ENCODE measurements around the gene FAM124B.

- TF ChIP-seq EZH2 (IDR thresholded peaks at IDR 0.05; ENCODE audit: borderline replicate concordance, insufficient read depth, low read depth, low read length, poor library complexity, severe bottlenecking), result no peak
- TF ChIP-seq, protein P1, sequence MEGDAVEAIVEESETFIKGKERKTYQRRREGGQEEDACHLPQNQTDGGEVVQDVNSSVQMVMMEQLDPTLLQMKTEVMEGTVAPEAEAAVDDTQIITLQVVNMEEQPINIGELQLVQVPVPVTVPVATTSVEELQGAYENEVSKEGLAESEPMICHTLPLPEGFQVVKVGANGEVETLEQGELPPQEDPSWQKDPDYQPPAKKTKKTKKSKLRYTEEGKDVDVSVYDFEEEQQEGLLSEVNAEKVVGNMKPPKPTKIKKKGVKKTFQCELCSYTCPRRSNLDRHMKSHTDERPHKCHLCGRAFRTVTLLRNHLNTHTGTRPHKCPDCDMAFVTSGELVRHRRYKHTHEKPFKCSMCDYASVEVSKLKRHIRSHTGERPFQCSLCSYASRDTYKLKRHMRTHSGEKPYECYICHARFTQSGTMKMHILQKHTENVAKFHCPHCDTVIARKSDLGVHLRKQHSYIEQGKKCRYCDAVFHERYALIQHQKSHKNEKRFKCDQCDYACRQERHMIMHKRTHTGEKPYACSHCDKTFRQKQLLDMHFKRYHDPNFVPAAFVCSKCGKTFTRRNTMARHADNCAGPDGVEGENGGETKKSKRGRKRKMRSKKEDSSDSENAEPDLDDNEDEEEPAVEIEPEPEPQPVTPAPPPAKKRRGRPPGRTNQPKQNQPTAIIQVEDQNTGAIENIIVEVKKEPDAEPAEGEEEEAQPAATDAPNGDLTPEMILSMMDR (IDR thresholded peaks at IDR 0.05), result no peak
Observed at GRCh38 chr2:224378701-224379097, 23.2 kb downstream of the FAM124B start.

Data from B cell (primary cell).